Measurements from ENCODE around the gene SLC2A2. TPM values are rescaled to one million over a fixed set of nuclear protein-coding genes. Genes with fewer than 3 reads are reported as not detected.

The SLC2A2 gene
- total RNA-seq, 4 donors from 2014 or later, result 2.0 TPM; not detected in 3

DNA sequence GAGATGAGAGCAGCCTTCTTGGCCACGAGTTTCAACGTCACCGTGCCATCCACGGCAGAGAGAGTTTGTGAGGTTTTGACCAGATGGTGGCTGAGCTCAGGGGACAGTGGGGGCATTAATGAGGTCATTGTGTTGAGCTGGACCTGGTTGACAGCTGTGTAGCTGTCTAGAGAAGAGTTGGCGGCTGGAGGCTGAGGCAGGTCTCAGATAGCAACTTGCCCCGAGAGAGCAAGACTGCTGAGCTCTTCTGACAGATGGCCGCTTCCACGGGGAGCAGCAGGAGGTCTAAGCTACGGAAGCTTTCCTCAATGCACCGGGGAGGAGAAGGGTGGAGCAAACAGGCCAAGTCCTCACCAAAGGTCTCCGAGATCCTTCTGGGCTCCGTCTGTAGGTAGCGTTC lies 73.3 kb downstream of the SLC2A2 start:
- Histone ChIP-seq H3K27ac (no peak overlapping the region), H3K4me3 (no peak overlapping the region), H3K9me3 (no peaks in the 10 kb centered on the region), H3K36me3 (no peaks in the 10 kb centered on the region), H3K4me1 (no peaks in the 10 kb centered on the region), H3K27me3 (no peaks in the 10 kb centered on the region)
- 86% methylated on average over 13 of the region's 13 CpGs for WGBS
- TF ChIP-seq EP300 (IDR thresholded peaks at IDR 0.05) (no peak), POLR2A (IDR thresholded peaks at IDR 0.05) (no peak), POLR2AphosphoS5 (IDR thresholded peaks at IDR 0.05) (no peak)
- TF ChIP-seq, protein P1, sequence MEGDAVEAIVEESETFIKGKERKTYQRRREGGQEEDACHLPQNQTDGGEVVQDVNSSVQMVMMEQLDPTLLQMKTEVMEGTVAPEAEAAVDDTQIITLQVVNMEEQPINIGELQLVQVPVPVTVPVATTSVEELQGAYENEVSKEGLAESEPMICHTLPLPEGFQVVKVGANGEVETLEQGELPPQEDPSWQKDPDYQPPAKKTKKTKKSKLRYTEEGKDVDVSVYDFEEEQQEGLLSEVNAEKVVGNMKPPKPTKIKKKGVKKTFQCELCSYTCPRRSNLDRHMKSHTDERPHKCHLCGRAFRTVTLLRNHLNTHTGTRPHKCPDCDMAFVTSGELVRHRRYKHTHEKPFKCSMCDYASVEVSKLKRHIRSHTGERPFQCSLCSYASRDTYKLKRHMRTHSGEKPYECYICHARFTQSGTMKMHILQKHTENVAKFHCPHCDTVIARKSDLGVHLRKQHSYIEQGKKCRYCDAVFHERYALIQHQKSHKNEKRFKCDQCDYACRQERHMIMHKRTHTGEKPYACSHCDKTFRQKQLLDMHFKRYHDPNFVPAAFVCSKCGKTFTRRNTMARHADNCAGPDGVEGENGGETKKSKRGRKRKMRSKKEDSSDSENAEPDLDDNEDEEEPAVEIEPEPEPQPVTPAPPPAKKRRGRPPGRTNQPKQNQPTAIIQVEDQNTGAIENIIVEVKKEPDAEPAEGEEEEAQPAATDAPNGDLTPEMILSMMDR (IDR thresholded peaks at IDR 0.05), result no peak
- no peak for DNase-seq (ENCODE audit: low spot score in 2 of 2)

DNA sequence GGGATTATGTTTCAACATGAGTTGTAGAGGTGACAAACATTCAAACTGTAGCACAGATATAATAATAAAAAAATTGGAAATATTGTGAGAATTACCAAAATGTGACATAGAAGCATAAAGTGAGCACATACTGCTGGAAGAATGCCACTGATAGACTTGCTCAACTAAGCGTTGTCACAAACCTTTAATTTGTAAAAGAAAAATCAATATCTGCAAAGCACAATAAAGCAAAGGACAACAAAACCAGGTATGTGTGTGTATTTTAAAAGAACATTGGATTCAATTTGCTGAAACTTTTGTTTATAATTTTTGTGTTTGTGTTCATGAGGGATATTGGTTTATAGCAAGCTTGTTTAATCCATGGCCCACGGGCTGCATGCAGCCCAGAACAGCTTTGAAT lies 77.3 kb downstream of the SLC2A2 start:
- Histone ChIP-seq H3K4me1 (no peaks in the 10 kb centered on the region), H3K27ac (no peak overlapping the region), H3K9me3 (no peaks in the 10 kb centered on the region), H3K4me3 (no peak overlapping the region), H3K27me3 (no peaks in the 10 kb centered on the region), H3K36me3 (no peaks in the 10 kb centered on the region)
- TF ChIP-seq EP300 (IDR thresholded peaks at IDR 0.05) (no peak), POLR2AphosphoS5 (IDR thresholded peaks at IDR 0.05) (no peak), POLR2A (IDR thresholded peaks at IDR 0.05) (no peak)
- TF ChIP-seq, protein P1 (IDR thresholded peaks at IDR 0.05), result no peak
- WGBS, result 82% methylated on average over 2 of the region's 2 CpGs
- no peak for DNase-seq (ENCODE audit: low spot score in 2 of 2)

DNA sequence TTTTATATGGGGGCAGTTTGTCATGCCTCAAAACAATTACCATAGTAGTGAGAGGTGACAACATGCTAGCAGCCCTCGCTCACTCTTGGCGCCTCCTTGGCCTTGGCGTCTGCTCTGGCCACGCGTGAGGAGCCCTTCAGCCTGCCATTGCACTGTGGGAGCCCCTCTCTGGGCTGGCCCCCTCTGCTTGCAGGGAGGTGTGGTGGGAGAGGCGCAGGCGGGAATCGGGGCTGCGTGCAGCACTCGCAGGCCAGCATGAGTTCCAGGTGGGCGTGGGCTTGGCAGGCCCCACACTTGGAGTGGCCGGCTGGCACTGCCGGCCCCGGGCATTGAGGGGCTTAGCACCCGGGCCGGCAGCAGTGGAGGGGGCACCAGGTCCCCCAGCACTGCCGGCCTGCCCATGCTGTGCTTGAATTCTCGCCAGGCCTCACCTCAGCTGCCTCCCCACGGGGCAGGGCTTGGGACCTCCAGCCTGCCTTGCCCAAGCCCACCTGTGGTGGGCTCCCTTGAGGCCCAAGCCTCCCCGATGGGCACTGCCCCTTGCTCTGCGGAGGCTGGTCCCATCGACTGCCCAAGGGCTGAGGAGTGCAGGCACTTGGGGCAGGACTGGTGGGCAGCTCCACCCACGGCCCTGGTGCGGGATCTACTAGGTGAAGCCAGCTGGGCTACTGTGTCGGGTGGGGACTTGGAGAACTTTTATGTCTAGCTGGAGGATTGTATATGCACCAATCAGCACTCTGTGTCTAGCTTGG lies 79.3 kb downstream of the SLC2A2 start:
- Histone ChIP-seq H3K4me3 (no peak overlapping the region), H3K27me3 (no peaks in the 10 kb centered on the region), H3K9me3 (no peaks in the 10 kb centered on the region), H3K4me1 (no peaks in the 10 kb centered on the region), H3K36me3 (no peaks in the 10 kb centered on the region), H3K27ac (no peak overlapping the region)
- WGBS, result 82% methylated on average over 11 of the region's 25 CpGs
- peak in 1 of 2 donors; percentile 59 for DNase-seq (ENCODE audit: low spot score in 2 of 2)
- no peak for TF ChIP-seq POLR2A (IDR thresholded peaks at IDR 0.05)
- no peak for TF ChIP-seq EP300 (IDR thresholded peaks at IDR 0.05)
- TF ChIP-seq, protein P1 (IDR thresholded peaks at IDR 0.05), result no peak

Other genes with a start within 250 kb of the SLC2A2 start
- gene RPL22L1, start 156.5 kb downstream of the SLC2A2 start, total RNA-seq, result 100 to 1,000 TPM in 2 of 4 donors, 10 to 100 TPM in 2; 23.1 to 169 (median 97.7) TPM
- gene EIF5A2, start 118.1 kb downstream of the SLC2A2 start, total RNA-seq, result 1 to 10 TPM; 1.9 to 5.3 (median 3.5) TPM

All from suprapubic skin (tissue), 4 donors.